UCSD-AML1 (cell line): ENCODE results near the gene MTAP.

Experiments used
- DNase-seq: peaks from one replicate; lab custom pipeline; 2025; ENCODE audit not compliant: unreplicated experiment; lab: John Stamatoyannopoulos, UW

Gene MTAP

DNA sequence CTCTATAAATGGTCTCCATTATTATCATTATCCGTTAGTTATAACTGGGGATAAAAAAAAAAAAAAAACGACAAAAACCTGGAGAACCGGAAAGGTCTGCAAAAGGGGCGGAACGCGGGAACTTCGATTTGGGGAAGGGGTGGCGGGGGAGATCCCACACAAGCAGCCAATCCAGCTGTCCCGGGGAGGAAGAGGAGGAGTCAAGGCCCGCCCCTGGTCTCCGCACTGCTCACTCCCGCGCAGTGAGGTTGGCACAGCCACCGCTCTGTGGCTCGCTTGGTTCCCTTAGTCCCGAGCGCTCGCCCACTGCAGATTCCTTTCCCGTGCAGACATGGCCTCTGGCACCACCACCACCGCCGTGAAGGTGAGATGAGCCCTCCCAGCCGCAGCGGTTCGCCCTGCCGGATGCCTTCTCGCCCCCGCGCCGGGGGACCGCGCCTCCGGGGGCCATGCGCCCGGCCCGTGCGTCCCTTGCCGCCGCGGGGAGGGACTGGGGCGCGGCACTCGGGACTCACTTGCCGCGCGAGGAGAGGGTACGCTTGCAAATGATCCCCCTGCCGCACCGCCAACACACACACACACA lies at the start of gene MTAP:
TSS of gene MTAP (plus strand) at position 219 of the 583 bp plus-strand sequence. CDS start at position 332, 113 bp downstream.
- DNase-seq, result peak; percentile 87

DNA sequence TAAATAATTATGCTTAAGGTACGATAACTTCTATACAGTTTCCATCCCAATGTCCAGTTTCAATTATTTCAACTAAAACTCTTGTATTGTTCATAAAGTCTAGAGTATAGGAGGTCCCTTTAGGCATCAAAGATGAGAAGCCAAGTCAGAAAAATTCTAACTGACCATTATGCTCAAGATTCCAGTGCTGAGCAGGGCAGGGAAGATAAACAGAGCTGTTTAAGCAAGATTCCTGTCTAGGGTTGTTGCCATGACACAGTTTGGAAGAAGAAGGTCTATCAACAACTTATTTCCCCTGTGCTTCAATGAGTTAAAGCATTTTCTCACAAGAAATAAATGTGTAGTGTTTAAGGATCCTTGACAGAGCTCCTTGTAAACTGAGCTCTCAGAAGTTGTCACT lies 48.9 kb upstream of the MTAP start:
- no peak for DNase-seq

DNA sequence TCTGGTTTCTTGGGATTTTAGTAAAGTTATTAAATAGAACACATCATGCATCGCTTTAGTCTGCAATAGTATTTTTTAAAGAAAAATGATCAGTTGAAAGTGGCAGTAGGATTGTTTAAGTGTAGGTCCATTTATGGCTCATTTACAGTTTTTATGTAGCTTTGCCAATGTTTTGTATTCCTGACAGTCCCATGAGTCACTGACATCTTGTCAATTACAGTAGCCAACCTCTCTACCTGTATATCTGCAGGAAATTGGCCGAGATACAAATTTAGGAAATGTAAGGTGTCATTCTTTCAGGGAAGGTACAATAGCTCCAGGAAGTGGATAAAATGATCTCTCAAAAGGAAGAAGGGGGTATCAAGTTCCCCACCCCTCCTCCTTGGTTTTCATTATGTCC lies 47.7 kb upstream of the MTAP start:
- no peak for DNase-seq

DNA sequence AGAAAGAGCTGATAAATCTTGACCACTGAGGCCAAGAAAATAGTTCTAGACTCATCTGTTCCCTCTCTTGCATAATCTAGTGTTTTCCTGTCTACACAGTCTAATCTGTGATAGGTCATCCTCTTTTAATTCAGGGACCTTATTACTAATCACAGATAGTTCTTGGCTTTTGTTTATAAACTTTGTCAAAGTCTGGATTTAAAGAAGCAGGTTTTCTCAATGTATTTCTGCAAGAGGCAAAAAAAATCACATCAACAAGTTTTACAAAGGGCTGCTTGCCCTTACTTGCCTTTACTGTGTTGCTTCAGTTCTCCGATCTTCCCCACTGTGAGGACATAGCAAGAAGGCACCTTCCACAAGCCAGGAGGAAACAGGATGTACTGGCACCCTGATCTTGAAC lies 43.9 kb upstream of the MTAP start:
- no peak for DNase-seq

DNA sequence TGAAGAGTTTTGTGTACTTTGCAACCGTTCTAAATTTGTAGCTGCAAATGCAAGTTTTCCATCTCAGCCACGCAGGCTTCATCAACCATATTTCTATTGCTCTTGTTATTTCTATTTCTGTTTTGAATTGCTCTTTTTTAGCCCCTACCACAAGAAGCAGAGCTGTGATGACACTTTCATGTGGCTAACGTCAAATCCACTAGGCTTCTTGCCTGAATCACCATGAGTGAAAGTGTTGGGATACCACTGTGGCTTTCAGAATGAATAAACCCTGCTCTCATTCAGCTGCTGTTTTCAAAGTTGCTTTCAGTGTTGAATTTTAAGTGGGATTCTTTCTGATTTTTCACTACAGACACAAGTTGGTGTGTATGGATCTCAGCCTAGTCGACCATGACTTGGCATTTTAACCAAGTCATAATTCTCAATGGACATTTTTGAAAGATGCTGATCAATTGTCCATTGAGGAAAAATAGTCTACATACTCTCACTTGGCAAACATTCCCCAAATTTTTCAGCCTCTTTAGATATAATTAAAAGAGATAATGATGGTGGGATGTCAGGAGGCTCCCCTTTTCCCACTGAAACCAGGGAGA lies 41.0 kb upstream of the MTAP start:
- no peak for DNase-seq

DNA sequence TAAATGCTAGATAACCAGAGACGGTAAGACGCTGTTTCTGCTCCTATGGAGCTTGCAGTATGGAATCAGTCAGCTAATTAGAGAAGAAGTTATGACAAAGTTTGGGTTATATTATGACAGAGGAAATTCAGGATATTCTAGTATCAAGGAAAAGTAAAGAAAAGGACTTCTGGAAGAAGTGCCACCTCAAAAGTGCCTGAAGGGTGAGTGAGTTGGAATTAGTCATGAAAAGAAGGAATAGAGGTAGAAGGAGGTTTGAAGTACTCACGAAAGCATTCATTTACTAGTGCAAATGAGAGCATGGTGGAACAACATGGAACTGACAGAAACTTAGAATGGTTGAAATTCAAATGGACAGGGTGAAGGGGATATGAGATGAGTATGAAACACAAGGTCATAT lies 40.4 kb upstream of the MTAP start:
- no peak for DNase-seq

DNA sequence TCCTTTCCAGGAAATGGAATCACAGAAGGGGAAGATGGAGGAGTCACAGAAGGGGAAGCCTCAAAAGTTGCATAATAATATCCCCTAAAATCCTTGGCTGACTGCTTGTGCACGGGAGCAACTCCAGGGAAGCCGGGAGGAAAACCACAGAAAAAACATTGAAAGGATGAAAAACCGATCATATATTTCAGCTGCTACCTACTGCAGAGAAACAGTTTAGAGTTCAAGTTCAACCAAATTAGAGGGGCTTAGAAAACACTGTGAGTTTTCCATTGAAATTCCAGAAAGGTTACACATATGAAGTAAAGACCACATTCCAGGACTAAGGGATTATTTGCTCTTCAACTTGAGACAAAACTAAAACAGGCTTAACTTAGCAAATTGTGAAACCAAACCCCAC lies 37.6 kb upstream of the MTAP start:
- DNase-seq, result no peak

DNA sequence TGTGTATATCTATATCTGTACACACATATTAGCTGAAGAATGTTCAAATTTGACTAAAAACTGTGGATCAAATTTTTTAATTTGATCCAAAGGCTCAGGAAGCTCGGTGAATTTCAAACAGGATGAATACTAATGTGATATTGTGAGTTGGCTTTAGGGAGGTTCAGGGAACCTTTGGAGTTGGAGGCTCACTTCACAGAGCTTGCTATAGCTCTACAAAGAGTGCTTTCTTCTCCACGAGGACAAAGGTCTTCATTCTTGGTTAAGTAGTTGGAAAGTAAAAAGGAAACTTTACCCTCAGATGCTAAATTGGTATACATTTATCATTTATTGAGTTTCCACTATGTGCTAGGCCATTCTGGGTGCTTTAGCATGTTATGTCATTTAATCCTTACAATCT lies 36.3 kb upstream of the MTAP start:
- no peak for DNase-seq

DNA sequence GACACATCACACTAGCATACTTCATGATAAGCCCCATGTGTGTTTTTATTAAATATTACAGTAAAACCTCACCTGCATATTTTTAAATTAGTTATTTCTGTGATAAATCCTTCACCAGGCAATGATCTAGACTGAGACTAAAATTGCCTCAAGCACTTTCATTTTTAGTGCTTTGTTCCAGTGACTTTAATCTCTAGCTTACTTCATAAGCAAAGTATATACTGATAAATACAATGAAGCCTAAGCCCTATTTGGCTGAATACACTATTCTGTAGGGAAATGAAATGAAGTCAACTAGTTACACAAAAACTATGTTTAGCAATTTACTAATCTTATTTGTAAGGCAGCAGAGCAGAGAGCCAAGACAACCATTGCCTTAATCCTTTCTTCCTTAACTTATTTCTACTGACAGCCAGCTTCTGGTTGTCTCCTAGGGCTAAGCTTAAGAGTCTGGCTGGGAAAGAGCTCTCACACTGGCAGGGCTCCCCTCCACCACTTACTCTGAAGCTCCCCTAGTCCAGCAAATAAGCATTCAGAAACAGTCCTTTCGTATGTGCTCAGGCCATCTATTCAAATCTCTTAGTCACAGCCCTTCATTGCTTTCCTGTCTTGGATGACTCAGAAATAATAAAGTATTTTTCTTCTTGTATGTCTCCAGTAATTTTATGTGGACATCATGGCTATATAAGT lies 31.4 kb upstream of the MTAP start:
- DNase-seq, result no peak

DNA sequence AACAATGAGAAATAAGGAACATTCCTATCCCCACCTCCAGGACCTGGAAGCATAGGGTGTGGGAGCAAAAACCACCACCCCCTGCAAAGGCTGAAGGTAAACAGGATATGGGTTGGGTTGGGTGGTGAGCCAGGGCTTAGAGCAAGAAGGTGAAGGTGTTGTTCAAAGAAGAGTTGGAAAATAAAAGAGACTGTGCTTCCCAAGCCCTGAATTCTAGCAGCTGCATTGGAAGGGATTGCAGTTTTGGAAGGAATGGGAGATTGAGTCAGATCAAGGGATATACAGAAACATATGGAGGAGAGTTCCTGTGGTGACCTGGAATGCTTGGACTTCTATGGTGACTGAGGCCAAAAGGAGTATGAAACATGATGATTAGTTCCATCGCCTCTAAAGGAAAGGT lies 24.7 kb upstream of the MTAP start:
- DNase-seq, result no peak

DNA sequence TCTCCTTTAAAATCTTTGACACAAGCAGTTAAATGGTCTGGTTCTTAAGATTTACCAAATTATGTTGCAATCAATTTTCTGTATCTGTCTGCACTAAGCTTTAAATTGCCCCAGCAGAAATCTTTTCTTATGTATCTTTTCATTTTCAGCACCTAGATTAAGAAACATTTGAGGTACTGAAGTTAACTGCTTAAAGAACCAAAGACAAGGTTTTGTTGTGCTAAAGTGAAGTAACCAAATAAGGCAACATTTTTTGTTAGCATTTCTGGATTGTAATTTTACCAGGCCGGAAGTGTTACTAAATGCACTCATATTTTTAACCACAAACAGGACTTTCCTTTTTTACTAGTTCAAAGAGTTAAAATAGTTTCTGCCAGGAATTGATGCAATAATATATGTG lies 24.1 kb upstream of the MTAP start:
- no peak for DNase-seq

DNA sequence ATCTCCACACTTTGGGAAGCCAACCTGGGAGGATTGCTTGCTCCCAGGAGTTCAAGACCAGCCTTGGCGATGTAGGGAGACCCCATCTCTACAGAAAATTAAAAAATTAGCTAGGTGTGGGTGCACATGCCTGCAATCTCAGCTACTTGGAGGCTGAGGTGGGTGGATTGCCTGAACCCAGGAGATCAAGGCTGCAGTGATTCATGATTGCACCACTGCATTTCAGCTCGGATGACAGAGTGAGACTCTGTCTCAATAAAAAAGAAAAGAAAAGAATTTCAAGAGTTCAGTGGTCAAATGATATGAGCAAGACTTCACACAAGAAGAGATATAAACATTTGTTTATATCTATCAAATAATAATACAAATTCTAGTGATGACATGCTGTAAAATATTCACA lies 23.0 kb upstream of the MTAP start:
- DNase-seq, result no peak

DNA sequence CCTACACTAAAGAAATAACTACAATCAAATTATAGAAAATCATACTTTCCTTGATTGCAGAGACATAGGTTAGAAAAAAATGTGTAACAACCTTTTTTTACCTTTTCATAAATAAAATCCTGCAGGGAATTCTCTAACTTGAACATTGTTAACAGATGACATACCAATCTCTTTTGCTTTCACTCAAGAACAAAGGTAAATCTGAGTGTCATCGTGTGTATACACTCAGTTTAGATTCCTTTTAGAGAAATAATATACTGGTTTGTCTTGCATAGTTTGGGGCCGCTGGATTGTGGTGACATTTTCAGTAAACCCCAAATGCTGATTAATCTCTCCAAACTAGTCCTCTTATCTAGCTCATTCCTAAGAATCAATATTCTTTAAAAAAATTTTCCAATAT lies 20.8 kb upstream of the MTAP start:
- DNase-seq, result no peak

DNA sequence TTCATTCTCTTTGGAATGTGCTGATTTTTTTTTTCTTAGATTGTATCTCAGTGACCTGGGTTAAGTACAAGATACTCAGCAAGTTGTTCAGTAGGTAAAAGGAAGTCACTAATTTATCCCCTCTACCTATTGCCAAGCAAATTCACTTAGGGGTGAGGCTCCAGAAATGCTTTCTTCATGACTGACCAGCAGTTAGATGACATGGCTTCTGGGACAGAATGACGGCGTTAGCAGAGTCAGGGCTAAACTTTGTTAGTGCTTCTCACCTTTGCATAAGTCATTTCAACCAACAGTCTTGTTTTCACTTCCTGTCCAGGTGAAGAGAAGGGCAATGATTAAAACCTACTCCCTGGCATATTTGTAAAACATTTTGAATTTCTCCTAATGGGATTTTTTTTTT lies 20.2 kb upstream of the MTAP start:
- no peak for DNase-seq

DNA sequence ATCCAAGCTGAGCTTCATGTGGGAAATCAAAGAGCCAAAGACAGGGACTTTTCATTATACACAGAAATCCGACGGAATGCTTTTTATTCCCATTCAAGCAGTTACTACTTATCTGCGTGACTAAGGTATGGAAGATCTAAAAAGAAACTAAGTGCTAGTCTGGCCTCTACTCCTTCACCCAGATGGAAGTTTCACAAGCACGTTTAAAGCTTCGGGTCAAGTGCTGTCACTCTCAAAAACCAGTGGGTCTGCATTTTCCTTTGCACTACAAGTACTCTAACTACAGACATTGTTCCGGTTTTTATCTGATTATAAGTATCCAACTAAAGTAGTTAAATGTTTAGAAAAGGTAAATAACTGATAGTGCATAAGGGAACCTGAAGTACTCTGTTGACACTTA lies 13.7 kb upstream of the MTAP start:
- DNase-seq, result no peak

DNA sequence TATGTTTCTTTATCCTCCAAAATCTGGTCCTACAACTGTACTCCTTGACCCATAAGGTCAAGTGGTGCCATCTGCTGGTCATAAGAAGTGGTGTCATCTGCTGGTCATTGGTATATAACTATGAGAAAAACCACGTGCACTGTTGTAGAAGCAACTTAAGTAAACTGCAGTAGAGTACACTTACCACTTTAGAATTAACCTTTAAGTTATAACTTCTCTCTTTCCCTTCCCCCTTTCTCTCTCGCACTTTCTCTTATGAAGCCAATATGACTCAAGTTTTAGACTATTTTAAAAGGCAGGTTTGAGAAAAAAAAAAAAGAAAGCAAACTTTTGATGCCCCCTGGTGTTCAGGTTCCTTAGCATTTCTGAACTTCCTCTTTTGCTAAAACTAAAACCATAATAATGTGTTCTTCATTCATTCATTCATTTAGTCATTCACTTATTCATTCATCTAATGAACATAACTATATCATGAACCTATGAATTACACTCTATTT lies 12.8 kb upstream of the MTAP start:
- no peak for DNase-seq

DNA sequence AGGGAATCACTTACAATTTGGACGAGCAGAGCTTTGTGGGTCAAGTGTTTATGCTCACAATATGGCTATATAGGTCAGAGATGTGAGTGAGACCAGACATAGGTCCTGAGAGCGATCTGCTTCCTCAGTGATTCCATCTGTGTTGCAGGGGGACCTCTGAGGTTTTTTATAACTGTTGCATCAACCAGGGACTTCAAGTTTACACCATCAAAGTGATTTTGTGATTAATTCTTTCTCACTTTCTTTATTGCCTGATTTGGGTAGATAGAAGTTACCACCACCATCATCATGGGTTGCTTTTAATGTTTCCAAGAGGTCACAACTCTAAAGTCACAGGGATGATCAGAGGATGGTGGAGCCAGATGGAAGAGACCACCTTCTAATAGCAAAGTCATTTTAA lies 7.0 kb upstream of the MTAP start:
- no peak for DNase-seq

DNA sequence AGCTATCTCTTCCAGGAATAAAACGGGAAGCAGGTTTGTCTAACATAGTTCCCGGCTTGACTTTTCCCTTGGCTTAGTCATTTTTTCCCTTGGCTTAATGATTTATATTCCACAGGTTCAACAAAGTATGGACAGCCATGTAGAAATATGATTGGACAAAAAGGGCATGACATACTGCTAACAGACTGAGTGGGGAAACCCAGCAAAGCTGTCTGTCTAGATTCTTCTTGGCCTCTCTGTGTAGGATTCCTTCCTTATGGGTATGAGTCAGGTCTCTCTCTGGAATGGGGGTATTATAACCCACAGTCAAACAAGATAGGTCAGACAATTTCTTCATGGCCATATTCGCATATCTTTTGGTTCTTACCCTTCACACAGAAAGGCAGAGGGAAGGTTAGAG lies 5.7 kb upstream of the MTAP start:
- no peak for DNase-seq

DNA sequence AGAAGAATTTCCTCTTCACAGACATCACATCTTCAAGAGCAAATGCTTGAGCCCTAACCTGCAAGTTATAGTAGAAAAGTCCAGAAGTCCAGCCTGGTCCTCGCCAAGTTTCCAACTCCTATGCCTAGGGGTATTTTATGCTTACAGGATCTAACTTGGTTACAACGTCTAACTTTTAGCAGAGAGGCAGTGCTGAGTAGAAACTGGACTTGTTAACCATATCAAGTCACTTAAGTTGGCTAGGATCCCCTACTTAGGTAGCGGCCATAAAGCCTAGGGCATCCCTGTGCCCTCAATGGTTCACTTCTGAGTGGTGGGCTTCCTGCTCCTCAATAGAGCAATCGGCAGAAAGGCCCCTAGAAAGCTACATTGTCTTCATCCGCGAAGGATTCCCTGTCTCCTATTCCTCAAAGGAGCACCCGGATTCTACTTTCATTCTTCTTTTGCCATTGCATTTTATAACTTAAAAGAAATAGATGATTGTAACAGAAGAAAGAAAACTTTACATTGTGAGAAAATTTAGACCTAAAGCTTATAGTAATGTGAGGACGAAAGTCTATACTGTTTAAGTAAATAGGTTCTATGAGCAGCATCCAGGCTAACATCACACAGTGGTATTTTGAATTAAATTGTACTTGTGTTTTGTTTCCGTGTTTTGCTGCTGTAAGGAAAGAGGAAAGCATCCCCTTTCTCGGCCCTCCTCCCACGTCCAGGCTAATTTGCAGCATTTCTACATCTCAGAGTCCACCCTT lies 1.3 kb upstream of the MTAP start:
- no peak for DNase-seq

DNA sequence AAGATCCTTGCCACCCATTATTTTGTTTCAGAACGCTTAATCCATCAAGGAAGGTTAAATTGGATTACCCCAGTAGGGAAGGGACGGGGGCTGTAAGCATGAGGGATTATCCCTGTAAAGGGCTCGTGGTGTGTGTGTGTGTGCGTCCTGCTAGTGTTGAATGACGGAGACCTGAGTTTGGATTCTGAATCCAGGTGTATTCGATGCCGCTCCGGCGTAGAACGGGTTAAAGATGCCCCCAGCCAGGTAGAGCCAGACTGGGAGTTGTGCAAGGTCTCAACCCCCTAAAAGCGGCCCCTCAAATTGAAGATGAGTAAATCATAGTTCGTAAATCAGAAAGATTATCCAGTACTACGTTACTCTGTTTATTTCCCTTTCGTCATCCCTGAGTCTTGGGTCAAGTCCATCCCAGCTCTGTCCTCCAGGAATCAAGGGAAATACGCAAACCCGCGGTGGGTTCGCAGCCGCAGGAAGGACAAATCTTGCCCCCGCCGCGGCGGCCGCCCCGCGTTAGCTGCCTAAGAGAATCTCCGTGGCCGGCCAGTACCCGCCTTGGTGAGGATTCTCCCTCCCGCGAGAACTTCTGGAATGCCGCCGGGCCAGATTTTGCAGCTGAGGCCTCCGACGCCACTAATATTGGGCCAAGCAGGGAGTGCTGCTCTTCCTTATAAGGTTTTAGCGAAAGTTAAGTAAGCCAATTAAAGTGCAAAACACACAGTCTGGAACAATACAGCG lies 586 bp upstream of the MTAP start:
- peak; percentile 42 for DNase-seq

DNA sequence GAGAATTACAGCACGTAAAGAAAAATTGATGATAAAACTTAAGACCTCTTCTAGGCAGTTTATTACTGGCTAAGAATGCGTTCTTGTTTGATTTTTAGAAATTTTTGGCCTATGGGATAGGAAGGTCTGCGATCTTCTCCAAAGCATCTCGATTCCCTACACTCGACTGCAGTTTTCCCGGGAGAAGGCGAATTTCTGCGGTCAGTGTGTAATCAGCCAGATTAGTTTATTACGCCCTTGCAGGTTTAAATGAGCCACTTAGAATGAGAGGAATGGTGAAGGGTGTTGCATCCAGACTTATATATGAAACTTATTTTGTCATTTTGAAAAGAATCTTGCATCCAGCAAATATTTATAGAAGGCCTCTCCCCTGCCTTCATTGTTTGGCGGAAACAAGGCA lies 1.2 kb downstream of the MTAP start:
- DNase-seq, result no peak
